Measurements from ENCODE around the gene COL11A1. TPM values are rescaled to one million over a fixed set of nuclear protein-coding genes. Genes with fewer than 3 reads are reported as not detected.

Gene COL11A1
- total and polyA plus RNA-seq, 4 donors = 63.1 to 195 (median 122) TPM

- Histone ChIP-seq H3K4me3 (ENCODE audit: low read depth, low read length) (no peak overlapping the region), H3K9me3 (ENCODE audit: control insufficient read depth, insufficient read depth, low read length) (no peaks in the 10 kb centered on the region), H3K36me3 (ENCODE audit: control insufficient read depth, insufficient read depth, low read length) (peaks cover 3% of the 10 kb centered on the region), H3K27ac (ENCODE audit: low read depth, low read length) (no peak overlapping the region), H3K27me3 (ENCODE audit: control insufficient read depth, insufficient read depth, low read length) (no peaks in the 10 kb centered on the region), H3K4me1 (ENCODE audit: control insufficient read depth, insufficient read depth, low read length) (no peaks in the 10 kb centered on the region)
- DNase-seq (ENCODE audit: low read depth in 4 of 6, low spot score in 6 of 6) = no peak
- WGBS (ENCODE audit: insufficient coverage) = 63% methylated on average over 3 of the region's 5 CpGs
These were observed 82.4 kb downstream of the COL11A1 start for GRCh38 chr1:103025858-103026409.

GRCh38 chr1:103024051-103024450, 84.3 kb downstream of the COL11A1 start:
- no CpG with 5 or more reads among the region's 1 CpG for whole genome bisulfite sequencing (ENCODE audit: insufficient coverage)
- Histone ChIP-seq H3K4me1 (ENCODE audit: control insufficient read depth, insufficient read depth, low read length) (no peaks in the 10 kb centered on the region), H3K27ac (ENCODE audit: low read depth, low read length) (no peak overlapping the region), H3K27me3 (ENCODE audit: control insufficient read depth, insufficient read depth, low read length) (no peaks in the 10 kb centered on the region), H3K4me3 (ENCODE audit: low read depth, low read length) (no peak overlapping the region), H3K9me3 (ENCODE audit: control insufficient read depth, insufficient read depth, low read length) (no peaks in the 10 kb centered on the region), H3K36me3 (ENCODE audit: control insufficient read depth, insufficient read depth, low read length) (peaks cover 3% of the 10 kb centered on the region)
- no peak for DNase-seq (ENCODE audit: low read depth in 4 of 6, low spot score in 6 of 6)

- Histone ChIP-seq H3K4me1 (ENCODE audit: control insufficient read depth, insufficient read depth, low read length) (no peaks in the 10 kb centered on the region), H3K36me3 (ENCODE audit: control insufficient read depth, insufficient read depth, low read length) (no peaks in the 10 kb centered on the region), H3K27me3 (ENCODE audit: control insufficient read depth, insufficient read depth, low read length) (no peaks in the 10 kb centered on the region), H3K9me3 (ENCODE audit: control insufficient read depth, insufficient read depth, low read length) (no peaks in the 10 kb centered on the region), H3K27ac (ENCODE audit: low read depth, low read length) (no peak overlapping the region), H3K4me3 (ENCODE audit: low read depth, low read length) (no peak overlapping the region)
- WGBS (ENCODE audit: insufficient coverage) = no CpG with 5 or more reads among the region's 3 CpGs
- no peak for DNase-seq (ENCODE audit: low read depth in 4 of 6, low spot score in 6 of 6)
These were observed 106.3 kb downstream of the COL11A1 start for GRCh38 chr1:103002005-103002404.

- Histone ChIP-seq H3K27ac (ENCODE audit: low read depth, low read length) (no peak overlapping the region), H3K36me3 (ENCODE audit: control insufficient read depth, insufficient read depth, low read length) (no peaks in the 10 kb centered on the region), H3K4me3 (ENCODE audit: low read depth, low read length) (no peak overlapping the region), H3K27me3 (ENCODE audit: control insufficient read depth, insufficient read depth, low read length) (no peaks in the 10 kb centered on the region), H3K9me3 (ENCODE audit: control insufficient read depth, insufficient read depth, low read length) (no peaks in the 10 kb centered on the region), H3K4me1 (ENCODE audit: control insufficient read depth, insufficient read depth, low read length) (no peaks in the 10 kb centered on the region)
- DNase-seq (ENCODE audit: low read depth in 4 of 6, low spot score in 6 of 6) = no peak
- WGBS (ENCODE audit: insufficient coverage) = 100% methylated on average over 2 of the region's 6 CpGs
These were observed 129.4 kb downstream of the COL11A1 start for GRCh38 chr1:102978874-102979273.

GRCh38 chr1:102977292-102977691, 131.0 kb downstream of the COL11A1 start:
- H3K4me1 ChIP-seq (ENCODE audit: control insufficient read depth, insufficient read depth, low read length) = no peaks in the 10 kb centered on the region
- H3K27ac ChIP-seq (ENCODE audit: low read depth, low read length) = no peak overlapping the region
- H3K27me3 ChIP-seq (ENCODE audit: control insufficient read depth, insufficient read depth, low read length) = no peaks in the 10 kb centered on the region
- DNase-seq (ENCODE audit: low read depth in 4 of 6, low spot score in 6 of 6) = no peak
- no peaks in the 10 kb centered on the region for H3K9me3 ChIP-seq (ENCODE audit: control insufficient read depth, insufficient read depth, low read length)
- no peak overlapping the region for H3K4me3 ChIP-seq (ENCODE audit: low read depth, low read length)
- no peaks in the 10 kb centered on the region for H3K36me3 ChIP-seq (ENCODE audit: control insufficient read depth, insufficient read depth, low read length)

GRCh38 chr1:102970496-102971078, 137.7 kb downstream of the COL11A1 start:
- Histone ChIP-seq H3K27ac (ENCODE audit: low read depth, low read length) (no peak overlapping the region), H3K27me3 (ENCODE audit: control insufficient read depth, insufficient read depth, low read length) (no peaks in the 10 kb centered on the region), H3K36me3 (ENCODE audit: control insufficient read depth, insufficient read depth, low read length) (no peaks in the 10 kb centered on the region), H3K4me1 (ENCODE audit: control insufficient read depth, insufficient read depth, low read length) (no peaks in the 10 kb centered on the region), H3K4me3 (ENCODE audit: low read depth, low read length) (no peak overlapping the region), H3K9me3 (ENCODE audit: control insufficient read depth, insufficient read depth, low read length) (no peaks in the 10 kb centered on the region)
- DNase-seq (ENCODE audit: low read depth in 4 of 6, low spot score in 6 of 6) = peak in 5 of 6 donors; percentile 1 to 68 (median 15)
- WGBS (ENCODE audit: insufficient coverage) = 67% methylated on average over 9 of the region's 17 CpGs

- Histone ChIP-seq H3K27ac (ENCODE audit: low read depth, low read length) (no peak overlapping the region), H3K4me3 (ENCODE audit: low read depth, low read length) (no peak overlapping the region), H3K4me1 (ENCODE audit: control insufficient read depth, insufficient read depth, low read length) (no peaks in the 10 kb centered on the region), H3K9me3 (ENCODE audit: control insufficient read depth, insufficient read depth, low read length) (no peaks in the 10 kb centered on the region), H3K36me3 (ENCODE audit: control insufficient read depth, insufficient read depth, low read length) (no peaks in the 10 kb centered on the region), H3K27me3 (ENCODE audit: control insufficient read depth, insufficient read depth, low read length) (no peaks in the 10 kb centered on the region)
- no CpG with 5 or more reads among the region's 1 CpG for WGBS (ENCODE audit: insufficient coverage)
- peak in 2 of 6 donors; percentile 37 to 69 for DNase-seq (ENCODE audit: low read depth in 4 of 6, low spot score in 6 of 6)
These were observed 140.5 kb downstream of the COL11A1 start for GRCh38 chr1:102967786-102968185.

- Histone ChIP-seq H3K4me3 (ENCODE audit: low read depth, low read length) (no peak overlapping the region), H3K36me3 (ENCODE audit: control insufficient read depth, insufficient read depth, low read length) (no peaks in the 10 kb centered on the region), H3K27ac (ENCODE audit: low read depth, low read length) (no peak overlapping the region), H3K27me3 (ENCODE audit: control insufficient read depth, insufficient read depth, low read length) (no peaks in the 10 kb centered on the region), H3K9me3 (ENCODE audit: control insufficient read depth, insufficient read depth, low read length) (no peaks in the 10 kb centered on the region), H3K4me1 (ENCODE audit: control insufficient read depth, insufficient read depth, low read length) (no peaks in the 10 kb centered on the region)
- no CpG with 5 or more reads among the region's 2 CpGs for WGBS (ENCODE audit: insufficient coverage)
- DNase-seq (ENCODE audit: low read depth in 4 of 6, low spot score in 6 of 6) = peak in 1 of 6 donors; percentile 73
These were observed 146.8 kb downstream of the COL11A1 start for GRCh38 chr1:102961549-102961948.

GRCh38 chr1:102954576-102954975, 153.7 kb downstream of the COL11A1 start:
- Histone ChIP-seq H3K27me3 (ENCODE audit: control insufficient read depth, insufficient read depth, low read length) (no peaks in the 10 kb centered on the region), H3K4me3 (ENCODE audit: low read depth, low read length) (no peak overlapping the region), H3K9me3 (ENCODE audit: control insufficient read depth, insufficient read depth, low read length) (no peaks in the 10 kb centered on the region), H3K27ac (ENCODE audit: low read depth, low read length) (no peak overlapping the region), H3K4me1 (ENCODE audit: control insufficient read depth, insufficient read depth, low read length) (no peaks in the 10 kb centered on the region), H3K36me3 (ENCODE audit: control insufficient read depth, insufficient read depth, low read length) (no peaks in the 10 kb centered on the region)
- WGBS (ENCODE audit: insufficient coverage) = 96% methylated on average over 9 of the region's 14 CpGs
- no peak for DNase-seq (ENCODE audit: low read depth in 4 of 6, low spot score in 6 of 6)

- H3K27me3 ChIP-seq (ENCODE audit: control insufficient read depth, insufficient read depth, low read length) = no peaks in the 10 kb centered on the region
- no peaks in the 10 kb centered on the region for H3K9me3 ChIP-seq (ENCODE audit: control insufficient read depth, insufficient read depth, low read length)
- no peak overlapping the region for H3K4me3 ChIP-seq (ENCODE audit: low read depth, low read length)
- no peaks in the 10 kb centered on the region for H3K36me3 ChIP-seq (ENCODE audit: control insufficient read depth, insufficient read depth, low read length)
- no peaks in the 10 kb centered on the region for H3K4me1 ChIP-seq (ENCODE audit: control insufficient read depth, insufficient read depth, low read length)
- no peak overlapping the region for H3K27ac ChIP-seq (ENCODE audit: low read depth, low read length)
- DNase-seq (ENCODE audit: low read depth in 4 of 6, low spot score in 6 of 6) = no peak
These were observed 155.9 kb downstream of the COL11A1 start for GRCh38 chr1:102952400-102952799.
